ENCODE data around the gene ZNF584. TPM values are rescaled to one million over a fixed set of nuclear protein-coding genes. Genes with fewer than 3 reads are reported as not detected.

Gene ZNF584
- total and polyA plus RNA-seq, 8 donors: 4.1 to 8.5 (median 5.1) TPM

DNA sequence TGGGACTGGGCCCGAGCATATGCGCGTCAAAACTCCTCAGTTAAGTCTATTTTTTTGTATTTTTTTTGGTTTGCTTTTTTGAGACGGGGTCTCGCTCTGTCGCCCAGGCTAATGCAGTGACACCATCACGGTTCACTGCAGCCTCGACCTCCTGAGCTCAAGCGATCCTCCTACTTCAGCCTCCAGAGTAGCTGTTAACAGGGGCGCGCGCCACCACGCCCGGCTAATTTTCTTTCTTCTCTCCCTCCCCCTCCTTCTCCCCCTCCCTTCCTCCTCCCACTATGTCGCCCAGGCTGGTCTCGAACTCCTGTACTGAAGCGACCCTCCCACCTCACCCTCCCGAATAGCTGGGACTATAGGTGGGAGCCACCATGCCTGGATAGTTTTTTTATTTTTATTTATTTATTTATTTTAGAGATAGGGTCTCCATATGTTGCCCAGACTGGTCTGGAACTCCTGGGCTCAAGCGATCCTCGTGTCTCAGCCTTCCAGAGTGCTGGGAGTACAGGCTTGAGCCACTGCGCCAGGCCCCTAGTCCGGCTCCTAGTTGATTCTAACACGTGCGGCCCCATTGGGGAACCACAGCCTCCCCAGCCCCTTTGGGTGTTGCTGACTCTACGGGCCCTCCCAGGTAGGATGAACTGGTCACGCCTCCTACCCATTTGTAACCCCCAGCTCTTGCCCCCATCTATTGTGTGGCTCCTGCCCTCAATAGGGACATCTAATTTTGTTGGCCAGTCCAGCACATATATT is 26.8 kb upstream of the ZNF584 start:
- DNase-seq: peak in 4 of 6 donors; percentile 48 to 74 (median 52)
- intact Hi-C loops (cut with DNase I): no loop called here
- TF ChIP-seq, protein P1, sequence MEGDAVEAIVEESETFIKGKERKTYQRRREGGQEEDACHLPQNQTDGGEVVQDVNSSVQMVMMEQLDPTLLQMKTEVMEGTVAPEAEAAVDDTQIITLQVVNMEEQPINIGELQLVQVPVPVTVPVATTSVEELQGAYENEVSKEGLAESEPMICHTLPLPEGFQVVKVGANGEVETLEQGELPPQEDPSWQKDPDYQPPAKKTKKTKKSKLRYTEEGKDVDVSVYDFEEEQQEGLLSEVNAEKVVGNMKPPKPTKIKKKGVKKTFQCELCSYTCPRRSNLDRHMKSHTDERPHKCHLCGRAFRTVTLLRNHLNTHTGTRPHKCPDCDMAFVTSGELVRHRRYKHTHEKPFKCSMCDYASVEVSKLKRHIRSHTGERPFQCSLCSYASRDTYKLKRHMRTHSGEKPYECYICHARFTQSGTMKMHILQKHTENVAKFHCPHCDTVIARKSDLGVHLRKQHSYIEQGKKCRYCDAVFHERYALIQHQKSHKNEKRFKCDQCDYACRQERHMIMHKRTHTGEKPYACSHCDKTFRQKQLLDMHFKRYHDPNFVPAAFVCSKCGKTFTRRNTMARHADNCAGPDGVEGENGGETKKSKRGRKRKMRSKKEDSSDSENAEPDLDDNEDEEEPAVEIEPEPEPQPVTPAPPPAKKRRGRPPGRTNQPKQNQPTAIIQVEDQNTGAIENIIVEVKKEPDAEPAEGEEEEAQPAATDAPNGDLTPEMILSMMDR (IDR thresholded peaks at IDR 0.05): no peak
- no peaks in the 10 kb centered on the region for H3K36me3 ChIP-seq
- WGBS, 2 donors: 22 to 24% methylated on average over 26 of the region's 26 CpGs
- peak overlapping the region; percentile 41 to 85 (median 63) for H3K4me3 ChIP-seq
- no peak for FAIRE-seq
- no peaks in the 10 kb centered on the region for H3K9me3 ChIP-seq
- ATAC-seq: no peak
- peaks cover 0 to 27% (median 11%) of the 10 kb centered on the region in 3 donors for H3K4me1 ChIP-seq
- H3K27ac ChIP-seq: peak overlapping the region; percentile 59 to 95 (median 78)
- H3K27me3 ChIP-seq: no peaks in the 10 kb centered on the region

- Histone ChIP-seq H3K36me3 (no peaks in the 10 kb centered on the region), H3K27me3 (no peaks in the 10 kb centered on the region), H3K9me3 (no peaks in the 10 kb centered on the region), H3K27ac (no peak overlapping the region), H3K4me3 (no peak overlapping the region), H3K4me1 (peaks cover 0 to 31% (median 11%) of the 10 kb centered on the region in 3 donors)
- DNase-seq (peak in 3 of 6 donors; percentile 35 to 53 (median 46)), FAIRE-seq (no peak), ATAC-seq (no peak)
- TF ChIP-seq, protein P1 (IDR thresholded peaks at IDR 0.05): no peak
- WGBS, 2 donors: 90 to 96% methylated on average over 6 of the region's 6 CpGs
- intact Hi-C loops (cut with DNase I): no loop called here
Measured at GRCh38 chr19:58382997-58383603, 25.3 kb upstream of the ZNF584 start.

DNA sequence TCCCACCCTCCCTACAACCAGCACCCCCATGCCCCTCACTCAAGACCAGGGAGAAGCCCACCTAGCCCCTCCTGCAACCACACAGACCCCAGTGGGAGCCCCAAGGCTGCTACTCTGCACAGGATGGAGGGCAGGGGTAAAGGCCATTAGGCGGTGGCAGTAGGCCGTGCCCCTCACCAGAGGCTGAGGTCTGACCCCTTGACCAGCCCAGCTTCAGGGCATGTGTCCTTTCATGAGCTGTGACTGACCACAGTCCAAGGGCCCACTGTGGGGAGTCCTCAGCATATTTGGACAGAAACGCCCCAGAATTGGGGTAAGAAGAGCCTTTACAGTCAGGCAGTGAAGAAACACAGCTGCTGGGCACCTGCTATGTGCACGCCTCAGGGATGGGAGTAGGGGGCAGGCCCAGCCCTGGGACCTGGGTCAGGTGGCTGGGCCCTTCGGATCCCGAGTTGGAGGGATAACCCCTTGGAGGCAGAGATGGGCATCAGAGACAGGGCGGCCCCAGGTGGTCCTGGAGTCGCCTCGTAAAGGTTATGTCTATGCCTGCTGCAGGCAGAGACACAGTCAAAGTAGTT is 23.0 kb upstream of the ZNF584 start:
- Histone ChIP-seq H3K27me3 (no peaks in the 10 kb centered on the region), H3K4me1 (peaks cover 6 to 36% (median 13%) of the 10 kb centered on the region in 3 donors), H3K4me3 (peak overlapping the region in 1 of 4 donors; percentile 77), H3K27ac (peak overlapping the region; percentile 91 to 98 (median 97)), H3K9me3 (no peaks in the 10 kb centered on the region), H3K36me3 (no peaks in the 10 kb centered on the region)
- intact Hi-C loops (cut with DNase I): no loop called here
- no peak for FAIRE-seq
- TF ChIP-seq, protein P1 (IDR thresholded peaks at IDR 0.05): no peak
- 61 to 68% methylated on average over 9 of the region's 9 CpGs for whole genome bisulfite sequencing, 2 donors
- DNase-seq: peak in 3 of 6 donors; percentile 38 to 61 (median 54)
- no peak for ATAC-seq

- Histone ChIP-seq H3K9me3 (no peaks in the 10 kb centered on the region), H3K4me1 (peaks cover 12 to 36% (median 19%) of the 10 kb centered on the region in 3 donors), H3K4me3 (peak overlapping the region; percentile 62 to 77 (median 68)), H3K27ac (peak overlapping the region; percentile 91 to 98 (median 97)), H3K27me3 (no peaks in the 10 kb centered on the region), H3K36me3 (peaks cover 0 to 2% (median 0%) of the 10 kb centered on the region in 3 donors)
- 5 to 7% methylated on average over 36 of the region's 36 CpGs for WGBS, 2 donors
- FAIRE-seq (no peak), DNase-seq (peak in 3 of 6 donors; percentile 54 to 75 (median 61)), ATAC-seq (peak; percentile 8 to 24 (median 17))
- intact Hi-C loops (cut with DNase I): no loop called here
- TF ChIP-seq, protein P1 (IDR thresholded peaks at IDR 0.05): no peak
Measured at GRCh38 chr19:58385891-58386575, 22.4 kb upstream of the ZNF584 start.
